Esophagus squamous epithelium (tissue), 4 donors: ENCODE measurements around the gene FIBP.

Source experiments
- POLR2A ChIP-seq, 4 donors: fragments of 450-650 bp; IDR thresholded peaks; one replicate each; pipeline ENCODE4 v1.6.1; 2017; ENCODE audit warnings: antibody characterized with exemption in 4 of 4, mild to moderate bottlenecking in 4 of 4, moderate library complexity in 3 of 4
- TF ChIP-seq, protein P1 (sequence below), 6 experiments: fragments of 450-650 bp in 4 of 6; fragments of 200-600 bp in 2 of 6; sonication (generic) in 2 of 6; IDR thresholded peaks; one replicate each; pipeline ENCODE4 v1.5.1; 2016 to 2019; ENCODE audit warnings: antibody characterized with exemption in 6 of 6, mild to moderate bottlenecking in 4 of 6, moderate library complexity in 4 of 6

GRCh38 chr11:65900899-65901180 is 12.6 kb upstream of the FIBP start:
- TF ChIP-seq, protein P1, sequence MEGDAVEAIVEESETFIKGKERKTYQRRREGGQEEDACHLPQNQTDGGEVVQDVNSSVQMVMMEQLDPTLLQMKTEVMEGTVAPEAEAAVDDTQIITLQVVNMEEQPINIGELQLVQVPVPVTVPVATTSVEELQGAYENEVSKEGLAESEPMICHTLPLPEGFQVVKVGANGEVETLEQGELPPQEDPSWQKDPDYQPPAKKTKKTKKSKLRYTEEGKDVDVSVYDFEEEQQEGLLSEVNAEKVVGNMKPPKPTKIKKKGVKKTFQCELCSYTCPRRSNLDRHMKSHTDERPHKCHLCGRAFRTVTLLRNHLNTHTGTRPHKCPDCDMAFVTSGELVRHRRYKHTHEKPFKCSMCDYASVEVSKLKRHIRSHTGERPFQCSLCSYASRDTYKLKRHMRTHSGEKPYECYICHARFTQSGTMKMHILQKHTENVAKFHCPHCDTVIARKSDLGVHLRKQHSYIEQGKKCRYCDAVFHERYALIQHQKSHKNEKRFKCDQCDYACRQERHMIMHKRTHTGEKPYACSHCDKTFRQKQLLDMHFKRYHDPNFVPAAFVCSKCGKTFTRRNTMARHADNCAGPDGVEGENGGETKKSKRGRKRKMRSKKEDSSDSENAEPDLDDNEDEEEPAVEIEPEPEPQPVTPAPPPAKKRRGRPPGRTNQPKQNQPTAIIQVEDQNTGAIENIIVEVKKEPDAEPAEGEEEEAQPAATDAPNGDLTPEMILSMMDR (IDR thresholded peaks at IDR 0.05): no peak
- TF ChIP-seq POLR2A (IDR thresholded peaks at IDR 0.05): no peak
